Measurements from ENCODE around the gene RPS6KC1.
"Not testable (repeated sequence)": the region's sequence is repeated elsewhere in the genome, so short reads cannot be mapped to it uniquely, and the experiment has no call there.

RPS6KC1 gene

GRCh38 chr1:213051127-213051880 lies at the start of gene RPS6KC1:
Gene RPS6KC1, plus strand, starts transcription at chr1:213051241. Its CDS starts 164 bp downstream, at chr1:213051405.
- DNase-seq (ENCODE audit: low spot score): peak; percentile 87

GRCh38 chr1:213003256-213003655 lies 47.8 kb upstream of the RPS6KC1 start:
- DNase-seq (ENCODE audit: low spot score): no peak

- DNase-seq (ENCODE audit: low spot score): no peak
Measured at GRCh38 chr1:213008564-213008963, 42.5 kb upstream of the RPS6KC1 start.

GRCh38 chr1:213014642-213015041 lies 36.4 kb upstream of the RPS6KC1 start:
- peak; percentile 26 for DNase-seq (ENCODE audit: low spot score)

GRCh38 chr1:213015099-213016050 lies 35.7 kb upstream of the RPS6KC1 start, which contains the start of gene ANGEL2:
Gene ANGEL2, minus strand, starts transcription at chr1:213015867. Its CDS starts 196 bp downstream, at chr1:213015671.
- DNase-seq (ENCODE audit: low spot score): peak; percentile 97

GRCh38 chr1:213017447-213018273 lies 33.4 kb upstream of the RPS6KC1 start:
- no peak for DNase-seq (ENCODE audit: low spot score)

- DNase-seq (ENCODE audit: low spot score): no peak
Measured at GRCh38 chr1:213019450-213019849, 31.6 kb upstream of the RPS6KC1 start.

GRCh38 chr1:213020016-213020415 lies 31.0 kb upstream of the RPS6KC1 start:
- no peak for DNase-seq (ENCODE audit: low spot score)

GRCh38 chr1:213027024-213027423 lies 24.0 kb upstream of the RPS6KC1 start:
- not testable (repeated sequence) for DNase-seq (ENCODE audit: low spot score)

GRCh38 chr1:213032651-213033050 lies 18.4 kb upstream of the RPS6KC1 start:
- DNase-seq (ENCODE audit: low spot score): no peak

GRCh38 chr1:213034713-213035112 lies 16.3 kb upstream of the RPS6KC1 start:
- DNase-seq (ENCODE audit: low spot score): no peak

- no peak for DNase-seq (ENCODE audit: low spot score)
Measured at GRCh38 chr1:213035573-213035972, 15.5 kb upstream of the RPS6KC1 start.

GRCh38 chr1:213041443-213041842 lies 9.6 kb upstream of the RPS6KC1 start:
- DNase-seq (ENCODE audit: low spot score): peak; percentile 41

GRCh38 chr1:213045321-213046226 lies 5.5 kb upstream of the RPS6KC1 start:
- DNase-seq (ENCODE audit: low spot score): not testable (repeated sequence)

GRCh38 chr1:213049232-213049631 lies 1.8 kb upstream of the RPS6KC1 start:
- no peak for DNase-seq (ENCODE audit: low spot score)

GRCh38 chr1:213050745-213051126 lies 305 bp upstream of the RPS6KC1 start:
- no peak for DNase-seq (ENCODE audit: low spot score)

GRCh38 chr1:213051881-213052202 lies 801 bp downstream of the RPS6KC1 start:
- DNase-seq (ENCODE audit: low spot score): no peak

- no peak for DNase-seq (ENCODE audit: low spot score)
Measured at GRCh38 chr1:213053455-213053854, 2.4 kb downstream of the RPS6KC1 start.

GRCh38 chr1:213054142-213054541 lies 3.1 kb downstream of the RPS6KC1 start:
- DNase-seq (ENCODE audit: low spot score): no peak

GRCh38 chr1:213054733-213055591 lies 3.9 kb downstream of the RPS6KC1 start:
- no peak for DNase-seq (ENCODE audit: low spot score)
